HCT116 (cell line): ENCODE results near the gene ANKRD18B. TPM values are rescaled to one million over a fixed set of nuclear protein-coding genes. Genes with fewer than 3 reads are reported as not detected.

Source experiments
- ATAC-seq: fragments of 200-7000 bp; cut with Tn5 transposase; 2 replicates; pipeline ENCODE4 v1.9.1; 2020; ENCODE audit warnings: mild to moderate bottlenecking, moderate library complexity
- BruUV-seq: library from RNA; stranded (reverse); fragments of 400-500 nt; replicated peaks from 2 replicates; lab custom pipeline; 2021; lab: Mats Ljungman, UMichigan
- CTCF ChIA-PET: fragments of 300-600 bp; sonication (Branson Sonifier 250); formaldehyde crosslinking; loops from one replicate; lab custom pipeline; 2021; ENCODE audit warnings: antibody characterized with exemption; lab: Charles Lee
- POLR2A ChIA-PET: fragments of 300-600, 350-600 bp; sonication (Branson Sonifier 250); formaldehyde crosslinking; loops from one replicate; lab custom pipeline; 2021; ENCODE audit warnings: antibody characterized with exemption; lab: Charles Lee
- RAD21 ChIA-PET, 2 experiments: fragments of 300-600 bp; sonication (Branson Sonifier 250); formaldehyde crosslinking; loops; one replicate each; lab custom pipeline; 2023; ENCODE audit warnings: low total read pairs in 2 of 2; ENCODE audit not compliant: uncharacterized antibody in 2 of 2, unreplicated experiment in 2 of 2, low non-redundant PET in 1 of 2; lab: Charles Lee
- DNase-seq: peaks from one replicate; pipeline ENCODE4 v3.0.0-alpha.2; 2010; ENCODE audit warnings: low read depth, low spot score
- H2AFZ ChIP-seq: fragments of 200-600 bp; shearing (Covaris generic), sonication (generic); 2 replicates; pipeline ENCODE4 v1.6.1; 2017; ENCODE audit warnings: low read depth, mixed run types, mixed read lengths, antibody characterized with exemption, low read length; ENCODE audit not compliant: poor library complexity, severe bottlenecking
- H3K27ac ChIP-seq: 2 replicates; pipeline ENCODE4 v1.5.1; 2012; ENCODE audit warnings: low read depth, low read length
- H3K27me3 ChIP-seq: fragments of 200-600 bp; sonication (generic); 2 replicates; pipeline ENCODE4 v1.6.1; 2016; ENCODE audit warnings: mixed run types, low read length, mixed read lengths; ENCODE audit not compliant: insufficient read depth
- H3K36me3 ChIP-seq, 2 experiments: fragments of 200-500 bp in 1 of 2; fragments of 200-600 bp in 1 of 2; sonication (Bioruptor generic) in 1 of 2; sonication (generic) in 1 of 2; 2 replicates each; pipeline versions ENCODE4 v1.5.1 to v1.6.1; 2014 to 2016; ENCODE audit warnings: low read length in 2 of 2, inconsistent platforms in 1 of 2, mixed read lengths in 1 of 2, mixed run types in 1 of 2; ENCODE audit not compliant: insufficient read depth in 2 of 2, control insufficient read depth in 1 of 2
- H3K4me1 ChIP-seq, 2 experiments: fragments of 200-600 bp in 1 of 2; sonication (generic) in 1 of 2; 2 replicates each; pipeline versions ENCODE4 v1.5.1 to v1.6.1; 2012 to 2017; ENCODE audit warnings: low read length in 2 of 2, inconsistent platforms in 1 of 2, mild to moderate bottlenecking in 1 of 2, mixed read lengths in 1 of 2, mixed run types in 1 of 2, moderate library complexity in 1 of 2; ENCODE audit not compliant: insufficient read depth in 2 of 2, control insufficient read depth in 1 of 2
- H3K4me2 ChIP-seq: fragments of 200-600 bp; sonication (generic); 2 replicates; pipeline ENCODE4 v1.6.1; 2017; ENCODE audit warnings: mixed run types, low read length, mixed read lengths
- H3K4me3 ChIP-seq, 2 experiments: fragments of 200-600 bp in 1 of 2; sonication (generic) in 1 of 2; replicated peaks in 1 of 2; 2 replicates each; pipeline ENCODE4 v1.5.1; 2011 to 2016; ENCODE audit warnings: low read length in 2 of 2, control low read depth in 1 of 2, low read depth in 1 of 2, mild to moderate bottlenecking in 1 of 2, mixed read lengths in 1 of 2, mixed run types in 1 of 2
- H3K79me2 ChIP-seq: fragments of 200-600 bp; sonication (generic); 2 replicates; pipeline ENCODE4 v1.6.1; 2017; ENCODE audit warnings: mild to moderate bottlenecking, mixed run types, low read length, moderate library complexity, mixed read lengths; ENCODE audit not compliant: insufficient read depth
- H3K9ac ChIP-seq: fragments of 200-600 bp; sonication (generic); 2 replicates; pipeline ENCODE4 v1.6.1; 2016; ENCODE audit warnings: low read length, mixed read lengths
- H3K9me2 ChIP-seq: fragments of 200-600 bp; sonication (generic), shearing (Covaris generic); 2 replicates; pipeline ENCODE4 v1.6.1; 2017; ENCODE audit warnings: mixed run types, mild to moderate bottlenecking, moderate library complexity; ENCODE audit not compliant: insufficient read depth
- H3K9me3 ChIP-seq, 2 experiments: fragments of 200-500 bp in 1 of 2; fragments of 200-600 bp in 1 of 2; sonication (Bioruptor generic) in 1 of 2; sonication (generic) in 1 of 2; 2 replicates each; pipeline ENCODE4 v1.6.1; 2014 to 2017; ENCODE audit warnings: low read length in 2 of 2, mixed read lengths in 2 of 2, inconsistent platforms in 1 of 2, low read depth in 1 of 2, mild to moderate bottlenecking in 1 of 2, mixed run types in 1 of 2, moderate library complexity in 1 of 2; ENCODE audit not compliant: control insufficient read depth in 1 of 2, insufficient read depth in 1 of 2
- H4K20me1 ChIP-seq: fragments of 200-600 bp; sonication (generic), shearing (Covaris generic); 2 replicates; pipeline ENCODE4 v1.6.1; 2017; ENCODE audit warnings: mixed run types, mild to moderate bottlenecking, moderate library complexity; ENCODE audit not compliant: insufficient read depth
- CBX3 ChIP-seq: IDR thresholded peaks from 2 replicates; pipeline ENCODE4 v1.6.1; 2012; ENCODE audit warnings: low read depth
- CEBPB ChIP-seq: IDR thresholded peaks from 2 replicates; pipeline ENCODE4 v1.6.1; 2012; ENCODE audit warnings: low read depth
- CTCF ChIP-seq, 3 experiments: fragments of 200-600 bp in 1 of 3; sonication (generic) in 1 of 3; IDR thresholded peaks in 2 of 3; conservative IDR thresholded peaks in 1 of 3; 2 replicates each; pipeline ENCODE4 v1.5.1; 2012 to 2017; ENCODE audit warnings: low read depth in 2 of 3, low read length in 2 of 3, antibody characterized with exemption in 1 of 3, borderline replicate concordance in 1 of 3, control low read depth in 1 of 3, mild to moderate bottlenecking in 1 of 3, mixed read lengths in 1 of 3, mixed run types in 1 of 3, moderate library complexity in 1 of 3; ENCODE audit not compliant: insufficient read depth in 1 of 3
- EGR1 ChIP-seq: IDR thresholded peaks from 2 replicates; pipeline ENCODE4 v1.6.1; 2012; ENCODE audit warnings: low read depth
- ELF1 ChIP-seq: IDR thresholded peaks from 2 replicates; pipeline ENCODE4 v1.6.1; 2012; ENCODE audit warnings: low read depth, borderline replicate concordance
- JUND ChIP-seq: IDR thresholded peaks from 2 replicates; pipeline ENCODE4 v1.6.1; 2012
- MAX ChIP-seq: IDR thresholded peaks from 2 replicates; pipeline ENCODE4 v1.6.1; 2012
- POLR2A ChIP-seq: IDR thresholded peaks from 2 replicates; pipeline ENCODE4 v1.7.0; 2011; ENCODE audit warnings: borderline replicate concordance; ENCODE audit not compliant: insufficient read depth, insufficient read length; ENCODE audit errors: extremely low read depth
- POLR2AphosphoS5 ChIP-seq: IDR thresholded peaks from 2 replicates; pipeline ENCODE4 v1.6.1; 2011; ENCODE audit warnings: mild to moderate bottlenecking, low read depth, low read length, moderate library complexity
- RAD21 ChIP-seq: IDR thresholded peaks from 2 replicates; pipeline ENCODE4 v1.6.1; 2012; ENCODE audit warnings: low read depth, mild to moderate bottlenecking
- SIN3A ChIP-seq: IDR thresholded peaks from 2 replicates; pipeline ENCODE4 v1.6.1; 2012; ENCODE audit warnings: low read depth
- SRF ChIP-seq: IDR thresholded peaks from 2 replicates; pipeline ENCODE4 v1.6.1; 2012; ENCODE audit warnings: low read depth
- TCF7L2 ChIP-seq: IDR thresholded peaks from 2 replicates; pipeline ENCODE4 v1.7.0; 2011; ENCODE audit warnings: borderline replicate concordance, inconsistent platforms; ENCODE audit not compliant: insufficient read depth, insufficient read length; ENCODE audit errors: extremely low read depth
- YY1 ChIP-seq: IDR thresholded peaks from 2 replicates; pipeline ENCODE4 v1.6.1; 2011; ENCODE audit warnings: low read length, low read depth, moderate library complexity, mild to moderate bottlenecking; ENCODE audit not compliant: insufficient replicate concordance; ENCODE audit errors: extremely low read depth
- ZFX ChIP-seq: fragments of 450-650 bp; IDR thresholded peaks from 2 replicates; pipeline ENCODE4 v1.6.1; 2017
- ZNF274 ChIP-seq: fragments of 200-500 bp; sonication (Bioruptor generic); IDR thresholded peaks from 2 replicates; pipeline ENCODE4 v1.6.1; 2014; ENCODE audit warnings: mild to moderate bottlenecking, low read depth, low read length, inconsistent platforms
- intact Hi-C: fragments of 100-400 bp; cut with micrococcal nuclease; formaldehyde crosslinking; loops from 2 replicates; pipeline ENCODE4 v1.10.0; 2022
- total RNA-seq: library from RNA; stranded (reverse); gene quantifications from one replicate; pipeline ENCODE4 v1.2.1, GENCODE V29; 2021; ENCODE audit not compliant: unreplicated experiment
- TF ChIP-seq, protein P1 (sequence below): IDR thresholded peaks from 2 replicates; pipeline ENCODE4 v1.6.1; 2011; ENCODE audit warnings: mild to moderate bottlenecking, low read length, moderate library complexity; ENCODE audit not compliant: insufficient replicate concordance; ENCODE audit errors: extremely low read depth
- TF ChIP-seq, protein P2 (sequence below): IDR thresholded peaks from 2 replicates; pipeline ENCODE4 v1.6.1; 2012; ENCODE audit warnings: low read depth

Gene ANKRD18B
- total RNA-seq, 1 experiment from 2014 or later, result 3.9 TPM

DNA sequence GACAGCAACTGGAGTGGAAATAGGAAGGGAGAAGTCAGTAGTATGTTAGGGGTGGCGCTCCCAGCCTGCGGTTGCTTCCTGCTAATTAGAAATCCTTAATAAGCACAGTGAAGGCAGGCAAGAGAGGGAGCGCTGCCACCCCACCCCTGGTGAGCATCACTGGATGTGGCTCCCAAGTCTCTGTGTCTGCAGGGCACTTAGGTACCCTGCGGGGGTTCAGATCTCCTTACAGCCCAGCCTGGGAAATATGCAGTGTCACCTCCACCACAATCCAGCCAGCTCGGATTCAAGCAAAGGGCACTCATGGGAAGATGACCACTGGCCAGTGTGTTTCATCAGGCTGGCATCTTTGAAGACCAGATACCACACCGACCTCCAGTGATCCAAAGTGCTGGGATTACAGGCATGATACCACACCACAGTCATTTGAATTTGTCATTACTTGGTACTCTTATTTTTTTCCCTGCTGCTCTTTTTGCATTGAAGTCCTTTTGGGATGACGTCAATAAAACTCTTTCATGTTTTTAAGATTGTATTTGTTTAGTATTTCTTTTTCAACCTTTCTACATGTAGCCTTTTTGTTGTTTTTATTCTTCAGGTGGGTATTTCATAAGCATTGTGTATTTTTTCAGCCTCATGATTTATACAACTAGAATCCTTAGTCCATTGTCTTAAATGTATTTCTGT is 90.1 kb downstream of the ANKRD18B start:
- H4K20me1 ChIP-seq, result no peaks in the 10 kb centered on the region
- no peak overlapping the region for H3K4me2 ChIP-seq
- H2AFZ ChIP-seq, result no peak overlapping the region
- ChIA-PET RAD21 (no interaction called here), POLR2A (no interaction called here), CTCF (interaction anchor here (0.6 kb wide), 1 partner anchor 183 kb away, joined by 3 read pairs; no protein-coding TSS in a partner anchor)
- DNase-seq, result no peak
- BruUV-seq, result no TSS peak
- no peak for TF ChIP-seq RAD21
- TF ChIP-seq POLR2AphosphoS5, result no peak
- no peak for TF ChIP-seq JUND
- TF ChIP-seq TCF7L2, result no peak
- no peak for TF ChIP-seq ELF1
- no peak for TF ChIP-seq CBX3
- TF ChIP-seq, protein P1, sequence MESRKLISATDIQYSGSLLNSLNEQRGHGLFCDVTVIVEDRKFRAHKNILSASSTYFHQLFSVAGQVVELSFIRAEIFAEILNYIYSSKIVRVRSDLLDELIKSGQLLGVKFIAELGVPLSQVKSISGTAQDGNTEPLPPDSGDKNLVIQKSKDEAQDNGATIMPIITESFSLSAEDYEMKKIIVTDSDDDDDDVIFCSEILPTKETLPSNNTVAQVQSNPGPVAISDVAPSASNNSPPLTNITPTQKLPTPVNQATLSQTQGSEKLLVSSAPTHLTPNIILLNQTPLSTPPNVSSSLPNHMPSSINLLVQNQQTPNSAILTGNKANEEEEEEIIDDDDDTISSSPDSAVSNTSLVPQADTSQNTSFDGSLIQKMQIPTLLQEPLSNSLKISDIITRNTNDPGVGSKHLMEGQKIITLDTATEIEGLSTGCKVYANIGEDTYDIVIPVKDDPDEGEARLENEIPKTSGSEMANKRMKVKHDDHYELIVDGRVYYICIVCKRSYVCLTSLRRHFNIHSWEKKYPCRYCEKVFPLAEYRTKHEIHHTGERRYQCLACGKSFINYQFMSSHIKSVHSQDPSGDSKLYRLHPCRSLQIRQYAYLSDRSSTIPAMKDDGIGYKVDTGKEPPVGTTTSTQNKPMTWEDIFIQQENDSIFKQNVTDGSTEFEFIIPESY, result no peak
- no peak for TF ChIP-seq SIN3A
- TF ChIP-seq SRF, result no peak
- TF ChIP-seq CTCF (IDR thresholded peaks at IDR 0.05 in 2 of 3, conservative IDR thresholded peaks at IDR 0.05 in 1 of 3; ENCODE audit: borderline replicate concordance in 1 of 3, insufficient read depth in 1 of 3, low read depth in 2 of 3, low read length in 2 of 3), result no peak
- no peak for TF ChIP-seq EGR1
- no peak for TF ChIP-seq POLR2A
- TF ChIP-seq, protein P2, sequence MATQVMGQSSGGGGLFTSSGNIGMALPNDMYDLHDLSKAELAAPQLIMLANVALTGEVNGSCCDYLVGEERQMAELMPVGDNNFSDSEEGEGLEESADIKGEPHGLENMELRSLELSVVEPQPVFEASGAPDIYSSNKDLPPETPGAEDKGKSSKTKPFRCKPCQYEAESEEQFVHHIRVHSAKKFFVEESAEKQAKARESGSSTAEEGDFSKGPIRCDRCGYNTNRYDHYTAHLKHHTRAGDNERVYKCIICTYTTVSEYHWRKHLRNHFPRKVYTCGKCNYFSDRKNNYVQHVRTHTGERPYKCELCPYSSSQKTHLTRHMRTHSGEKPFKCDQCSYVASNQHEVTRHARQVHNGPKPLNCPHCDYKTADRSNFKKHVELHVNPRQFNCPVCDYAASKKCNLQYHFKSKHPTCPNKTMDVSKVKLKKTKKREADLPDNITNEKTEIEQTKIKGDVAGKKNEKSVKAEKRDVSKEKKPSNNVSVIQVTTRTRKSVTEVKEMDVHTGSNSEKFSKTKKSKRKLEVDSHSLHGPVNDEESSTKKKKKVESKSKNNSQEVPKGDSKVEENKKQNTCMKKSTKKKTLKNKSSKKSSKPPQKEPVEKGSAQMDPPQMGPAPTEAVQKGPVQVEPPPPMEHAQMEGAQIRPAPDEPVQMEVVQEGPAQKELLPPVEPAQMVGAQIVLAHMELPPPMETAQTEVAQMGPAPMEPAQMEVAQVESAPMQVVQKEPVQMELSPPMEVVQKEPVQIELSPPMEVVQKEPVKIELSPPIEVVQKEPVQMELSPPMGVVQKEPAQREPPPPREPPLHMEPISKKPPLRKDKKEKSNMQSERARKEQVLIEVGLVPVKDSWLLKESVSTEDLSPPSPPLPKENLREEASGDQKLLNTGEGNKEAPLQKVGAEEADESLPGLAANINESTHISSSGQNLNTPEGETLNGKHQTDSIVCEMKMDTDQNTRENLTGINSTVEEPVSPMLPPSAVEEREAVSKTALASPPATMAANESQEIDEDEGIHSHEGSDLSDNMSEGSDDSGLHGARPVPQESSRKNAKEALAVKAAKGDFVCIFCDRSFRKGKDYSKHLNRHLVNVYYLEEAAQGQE, result no peak
- TF ChIP-seq YY1, result no peak
- no peak for TF ChIP-seq ZFX
- no peak for TF ChIP-seq CEBPB
- TF ChIP-seq MAX, result no peak
- no peak for TF ChIP-seq ZNF274
- H3K79me2 ChIP-seq, result no peaks in the 10 kb centered on the region
- peaks cover 0 to 3% of the 10 kb centered on the region in 2 experiments; a peak in 1 of 4 replicates for H3K4me1 ChIP-seq
- intact Hi-C loops, result no loop called here
- no peaks in the 10 kb centered on the region for H3K36me3 ChIP-seq
- ATAC-seq, result no peak
- H3K27me3 ChIP-seq, result no peaks in the 10 kb centered on the region
- no peak overlapping the region for H3K27ac ChIP-seq
- no peaks in the 10 kb centered on the region for H3K9me3 ChIP-seq
- H3K9ac ChIP-seq, result no peak overlapping the region
- H3K4me3 ChIP-seq, result no peak overlapping the region
- no peaks in the 10 kb centered on the region for H3K9me2 ChIP-seq
